GOT3 (cell line): ENCODE data around the gene NDUFS5.
A peak's percentile ranks its signal among the peaks of the same experiment; 100 is the strongest.
"Not testable (repeated sequence)": the region's sequence is repeated elsewhere in the genome, so short reads cannot be mapped to it uniquely, and the experiment has no call there.

Experiments used
- DNase-seq: peaks from one replicate; lab custom pipeline; 2025; ENCODE audit warnings: mixed read lengths; lab: John Stamatoyannopoulos, UW

The NDUFS5 gene

DNA sequence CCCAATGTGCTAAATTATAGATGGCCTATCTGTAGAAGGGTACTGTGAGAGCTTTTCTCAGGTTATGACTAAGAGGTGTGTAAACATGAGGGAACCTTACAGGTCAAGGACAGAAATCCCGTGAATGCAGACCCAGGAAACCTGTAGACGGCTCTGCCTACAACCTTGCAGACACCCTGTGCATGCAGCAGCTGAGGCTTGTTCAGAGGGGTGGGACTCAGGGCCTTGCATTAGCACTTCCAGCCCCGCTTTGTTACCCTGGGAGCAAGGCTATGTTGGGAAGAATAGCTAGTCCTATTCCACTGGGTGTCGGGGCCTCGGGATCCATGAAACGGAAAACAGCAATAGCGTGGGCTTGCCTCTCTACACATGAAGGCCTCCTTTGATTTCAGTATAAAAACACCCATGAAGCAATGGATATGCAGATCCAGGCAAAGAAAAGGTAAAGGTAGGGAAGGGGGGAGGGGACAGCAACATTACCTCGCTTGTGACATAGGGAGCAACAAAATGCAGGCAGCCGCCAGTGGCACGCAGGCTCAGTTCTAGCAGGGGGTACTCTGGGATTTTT, 9.5 kb upstream of the NDUFS5 start:
- no peak for DNase-seq

DNA sequence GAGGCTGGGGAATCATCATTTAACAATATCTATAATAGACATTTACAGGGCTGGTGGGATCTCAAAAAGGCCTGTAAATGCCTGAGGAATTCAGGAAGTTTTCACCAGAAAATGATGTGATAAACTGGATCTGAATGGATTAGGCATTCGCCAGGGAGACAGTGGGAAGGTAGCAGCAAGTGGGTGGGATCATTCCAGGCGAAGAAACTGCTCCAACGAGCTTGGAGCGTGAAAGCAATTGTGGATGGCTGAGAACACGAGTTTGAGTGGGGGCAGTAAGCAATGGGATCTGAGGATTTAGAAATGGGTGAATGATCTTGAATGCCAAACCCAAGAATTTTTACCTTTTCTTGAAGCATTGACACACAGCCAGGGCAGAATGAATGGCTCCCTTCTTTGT, 8.9 kb upstream of the NDUFS5 start:
- DNase-seq, result no peak

DNA sequence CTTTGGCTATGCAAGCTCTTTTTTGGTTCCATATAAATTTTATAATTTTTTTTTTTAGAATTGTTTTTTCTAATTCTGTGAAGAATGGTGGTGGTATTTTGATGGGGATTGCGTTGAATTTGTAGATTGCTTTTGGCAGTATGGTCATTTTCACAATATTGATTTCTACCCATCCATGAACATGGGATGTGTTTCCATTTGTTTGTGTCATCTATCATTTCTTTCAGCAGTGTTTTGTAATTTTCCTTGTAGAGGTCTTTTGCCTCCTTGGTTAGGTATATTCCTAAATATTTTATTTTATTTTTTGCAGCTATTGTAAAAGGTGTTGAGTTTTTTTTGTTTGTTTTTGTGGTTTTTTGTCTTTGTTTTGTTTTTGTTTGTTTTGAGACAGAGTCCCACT, 5.7 kb upstream of the NDUFS5 start:
- not testable (repeated sequence) for DNase-seq

DNA sequence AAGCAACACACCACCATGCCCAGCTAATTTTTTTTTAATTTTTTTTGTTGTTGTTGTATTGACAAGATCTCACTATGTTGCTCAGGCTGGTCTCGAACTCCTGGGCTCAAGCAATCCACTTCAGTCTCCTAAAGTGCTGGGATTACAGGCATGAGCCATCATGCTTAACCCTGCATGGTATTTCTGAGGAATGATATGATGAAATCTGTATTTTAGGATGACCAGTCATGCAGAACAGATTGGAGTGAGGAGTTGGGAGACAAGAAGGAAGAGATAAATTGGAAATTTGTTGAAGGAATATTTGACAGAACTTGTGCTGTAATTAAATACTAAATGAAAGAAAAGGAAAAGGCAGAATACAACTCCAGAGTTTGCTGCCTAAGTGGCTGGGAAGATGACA, 4.7 kb upstream of the NDUFS5 start:
- DNase-seq, result no peak

DNA sequence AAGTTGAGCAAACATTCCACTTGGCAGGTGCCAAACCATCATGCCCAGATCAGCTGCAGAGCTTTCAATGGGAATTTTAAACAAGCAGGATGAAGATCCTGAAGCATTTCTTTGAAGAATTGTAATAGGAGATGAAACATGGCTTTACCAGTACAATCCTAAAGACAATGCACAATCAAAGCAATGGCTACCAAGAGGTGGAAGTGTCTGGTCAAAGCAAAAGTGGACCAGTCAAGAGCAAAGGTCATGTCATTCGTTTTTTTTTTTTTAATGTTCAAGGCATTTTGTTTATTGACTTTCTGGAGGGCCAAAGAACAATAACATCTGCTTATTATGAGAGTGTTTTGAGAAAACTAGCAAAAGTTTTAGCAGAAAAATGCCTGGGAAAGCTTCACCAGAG, 3.0 kb upstream of the NDUFS5 start:
- DNase-seq, result no peak

DNA sequence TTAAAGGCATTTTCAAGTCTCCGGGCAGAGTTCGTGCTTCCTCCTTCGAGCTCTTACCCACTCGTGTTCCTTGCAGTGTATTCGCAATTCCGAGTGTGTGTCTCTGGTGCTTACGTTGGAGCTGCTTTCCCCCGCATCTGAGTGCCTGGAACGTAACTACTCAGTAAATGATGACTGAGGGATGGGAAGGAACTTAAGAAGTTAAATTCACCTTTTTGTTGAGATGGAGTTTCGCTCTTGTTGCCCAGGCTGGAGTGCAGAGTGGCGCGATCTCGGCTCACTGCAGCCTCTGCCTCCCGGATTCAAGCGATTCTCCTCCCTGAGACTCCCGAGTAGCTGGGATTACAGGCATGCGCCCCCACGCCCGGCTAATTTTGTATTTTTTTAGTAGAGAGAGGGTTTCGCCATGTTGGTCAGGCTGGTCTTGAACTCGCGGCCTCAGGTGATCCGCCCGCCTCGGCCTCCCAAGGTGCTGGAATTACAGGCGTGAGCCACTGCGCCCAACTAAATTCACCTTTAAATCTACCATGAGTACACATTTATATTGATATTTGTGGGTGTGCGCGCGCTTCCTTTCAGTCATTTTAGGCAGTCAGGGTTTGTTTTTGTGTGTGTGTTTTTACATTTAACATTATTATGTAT, 837 bp downstream of the NDUFS5 start:
- no peak for DNase-seq

DNA sequence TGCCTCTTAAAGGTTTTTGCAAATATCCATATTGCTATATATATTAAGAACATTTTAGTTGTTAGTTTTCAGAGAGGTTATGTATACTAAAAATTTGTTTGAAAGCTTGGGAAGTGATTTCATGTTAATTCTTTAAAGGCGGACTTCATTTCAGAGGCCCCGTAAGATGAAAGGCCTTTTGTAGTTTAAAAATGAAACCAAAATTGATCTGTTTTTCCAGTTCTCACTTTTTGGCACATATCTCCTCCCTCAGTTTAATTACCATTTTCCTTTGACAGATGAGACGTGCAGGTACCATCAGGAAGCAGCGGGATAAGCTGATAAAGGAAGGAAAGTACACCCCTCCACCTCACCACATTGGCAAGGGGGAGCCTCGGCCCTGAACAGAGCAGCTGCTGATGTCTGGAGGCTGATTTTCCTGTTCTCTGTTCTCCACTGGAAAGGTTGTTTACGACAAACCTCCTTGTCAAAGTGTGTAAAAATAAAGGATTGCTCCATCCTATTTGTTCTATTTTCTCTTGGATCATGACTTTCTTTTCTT, 8.0 kb downstream of the NDUFS5 start:
- no peak for DNase-seq

DNA sequence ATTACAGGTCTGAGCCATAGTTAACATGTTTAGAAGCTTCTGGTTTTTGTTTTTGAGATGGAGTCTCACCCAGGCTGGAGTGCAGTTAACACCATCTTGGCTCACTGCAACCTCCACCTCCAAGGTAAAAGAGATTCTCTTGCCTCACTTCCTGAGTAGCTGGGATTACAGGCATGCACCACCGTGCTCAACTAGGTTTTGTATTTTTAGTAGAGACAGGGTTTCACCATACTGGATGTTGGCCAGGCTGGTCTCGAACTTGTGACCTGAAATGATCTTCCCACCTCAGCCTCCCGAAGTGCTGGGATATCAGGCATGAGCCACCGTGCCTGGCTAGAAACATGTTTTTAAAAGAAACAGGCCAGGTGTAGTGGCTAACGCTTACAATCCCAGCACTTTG, 10.5 kb downstream of the NDUFS5 start:
- DNase-seq, result no peak

DNA sequence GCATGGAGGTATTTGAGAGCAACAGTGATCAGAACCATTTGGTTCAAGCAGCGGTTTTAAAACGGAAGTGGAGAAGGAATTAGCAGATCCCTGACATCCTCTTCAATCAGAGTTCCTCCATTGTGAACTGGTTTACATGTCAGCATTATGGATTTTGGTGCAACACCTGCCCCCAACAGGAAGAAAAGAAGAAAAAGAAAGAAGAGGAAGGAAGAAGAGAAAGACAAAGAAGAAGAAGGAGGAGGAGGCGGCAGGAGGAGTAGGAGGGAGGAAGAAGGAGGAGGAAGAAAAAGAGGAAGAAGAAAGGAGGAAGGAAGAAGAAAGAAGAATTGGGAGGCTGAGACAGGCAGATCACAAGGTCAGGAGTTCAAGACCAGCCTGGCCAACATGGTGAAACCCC, 17.4 kb downstream of the NDUFS5 start:
- DNase-seq, result no peak

DNA sequence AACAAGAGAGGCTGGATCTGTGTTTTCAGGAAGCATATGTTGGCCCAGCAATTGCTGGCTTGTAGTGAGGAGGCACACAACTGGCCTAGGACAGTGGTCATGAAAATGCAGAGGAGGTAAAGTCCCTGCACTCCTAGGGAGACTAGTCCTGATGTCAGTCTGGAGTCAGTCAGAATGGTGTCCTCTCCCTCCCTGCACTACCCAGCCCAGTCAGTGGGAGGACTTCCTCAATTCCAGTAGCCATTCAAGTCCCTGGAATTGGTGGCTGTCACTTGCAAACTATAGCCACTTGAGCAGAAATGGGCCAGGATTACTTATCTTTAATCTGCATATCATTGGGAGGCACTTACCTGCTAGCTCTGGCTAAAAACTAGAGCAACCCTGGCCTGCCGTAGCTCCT, 18.6 kb downstream of the NDUFS5 start:
- DNase-seq, result no peak

DNA sequence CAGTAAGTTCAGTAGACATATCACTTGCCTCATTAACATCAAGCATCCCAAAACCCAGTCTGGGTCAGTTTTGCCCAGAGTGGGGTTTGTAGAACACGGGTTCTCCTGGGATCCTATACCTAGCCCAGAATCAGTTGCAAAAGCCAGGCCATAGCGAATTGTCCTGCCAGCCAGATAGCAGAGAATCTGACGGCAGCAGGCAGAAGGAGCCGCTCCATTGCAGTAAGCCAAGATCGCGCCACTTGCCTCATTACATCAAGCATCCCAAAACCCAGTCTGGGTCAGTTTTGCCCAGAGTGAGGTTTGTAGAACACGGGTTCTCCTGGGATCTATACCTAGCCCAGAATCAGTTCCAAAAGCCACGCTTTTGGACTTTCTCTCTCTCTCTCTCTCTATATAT, 19.1 kb downstream of the NDUFS5 start:
- DNase-seq, result no peak

DNA sequence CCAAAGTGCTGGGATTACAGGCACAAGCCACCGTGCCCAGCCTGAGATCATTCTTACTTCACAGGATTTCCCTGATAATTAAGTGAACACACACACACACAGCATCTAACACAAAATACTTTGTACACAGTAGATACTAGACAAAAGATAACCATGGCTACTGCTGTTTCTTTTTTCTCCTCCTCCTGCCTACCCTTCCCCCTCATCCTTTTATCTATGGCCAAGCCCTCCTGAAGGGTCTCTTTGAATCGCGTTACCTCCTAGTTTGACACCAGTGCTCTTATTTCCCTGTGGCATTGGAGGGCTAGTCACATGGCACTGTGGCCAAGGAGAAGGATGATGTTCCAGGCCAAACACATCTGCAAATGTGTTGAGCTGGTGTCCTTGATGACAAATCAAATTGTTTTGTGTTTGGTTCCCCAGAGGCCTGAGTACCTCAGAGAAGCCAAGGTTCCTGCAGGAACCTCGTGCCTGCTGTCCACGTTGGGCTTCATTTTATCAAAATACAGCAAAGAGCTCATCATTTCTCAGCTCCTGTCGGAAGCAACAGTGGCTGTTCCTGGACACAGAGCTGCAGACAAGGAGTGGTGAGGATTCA, 20.6 kb downstream of the NDUFS5 start:
- DNase-seq, result no peak

DNA sequence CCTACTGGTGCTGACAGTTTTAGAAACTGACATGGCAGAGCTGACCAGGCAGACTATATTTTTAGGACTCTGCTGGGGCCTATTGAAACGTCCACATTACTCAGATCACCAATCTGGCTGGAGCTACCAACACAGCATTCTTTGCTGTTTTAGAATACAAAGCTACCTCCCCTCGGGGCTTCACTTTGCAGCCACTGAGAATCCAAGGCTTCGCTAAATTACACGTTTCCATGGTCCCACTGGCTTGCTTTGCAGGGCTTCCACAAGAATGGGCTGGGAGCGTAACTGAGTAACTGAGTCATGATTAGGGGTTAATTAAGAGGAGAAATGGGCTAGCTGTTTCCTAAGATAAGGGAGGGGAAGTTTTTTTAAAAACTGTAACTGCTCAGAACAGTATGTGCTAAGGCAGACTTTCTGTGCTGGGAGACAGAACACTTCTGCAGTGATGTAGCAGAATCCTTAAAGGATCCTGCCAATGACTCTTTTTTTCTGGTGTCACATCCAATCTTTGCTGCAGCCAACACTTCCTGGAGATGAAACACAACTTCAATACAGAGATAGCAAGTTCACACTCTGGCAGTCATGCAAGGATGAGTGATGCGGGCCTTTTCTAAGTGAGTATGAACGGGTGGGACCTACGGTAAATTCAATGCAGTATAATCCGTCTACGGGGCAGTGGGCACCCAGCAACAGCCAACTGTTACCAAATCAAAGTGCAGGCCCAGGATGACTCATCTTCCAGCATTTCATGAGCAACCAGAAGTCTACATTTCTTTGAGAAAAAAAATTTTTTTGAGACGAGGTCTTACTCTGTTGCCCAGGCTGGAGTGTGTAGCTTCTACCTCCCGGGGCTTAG, 21.5 kb downstream of the NDUFS5 start:
- peak; percentile 25 for DNase-seq

DNA sequence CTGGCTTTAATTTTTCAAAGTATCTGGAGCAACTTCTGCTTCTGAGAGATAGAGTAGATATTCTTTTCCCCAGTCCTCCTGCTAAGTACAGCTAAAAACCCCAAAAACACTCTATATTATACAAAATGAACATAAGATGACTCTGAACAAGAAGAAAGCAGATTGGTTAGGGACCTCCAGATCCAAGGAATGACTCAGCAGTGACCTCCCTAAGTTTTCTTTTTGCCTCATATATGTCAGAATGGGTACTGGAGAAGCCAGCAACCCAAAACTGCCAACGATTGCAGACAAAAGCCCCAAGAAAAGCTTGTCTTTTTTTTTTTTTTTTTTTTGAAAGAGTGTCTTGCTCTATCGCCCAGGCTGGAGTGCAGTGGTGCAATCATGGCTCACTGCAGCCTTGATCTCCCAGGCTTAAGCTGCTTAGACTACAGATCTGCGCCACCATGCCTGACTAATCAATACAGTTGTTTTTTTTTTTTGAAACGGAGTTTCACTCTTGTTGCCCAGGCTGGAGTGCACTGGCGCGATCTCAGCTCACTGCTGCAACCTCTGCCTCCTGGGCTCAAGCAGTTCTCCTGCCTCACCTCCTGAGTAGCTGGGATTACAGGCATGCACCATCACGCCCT, 22.7 kb downstream of the NDUFS5 start:
- DNase-seq, result no peak

DNA sequence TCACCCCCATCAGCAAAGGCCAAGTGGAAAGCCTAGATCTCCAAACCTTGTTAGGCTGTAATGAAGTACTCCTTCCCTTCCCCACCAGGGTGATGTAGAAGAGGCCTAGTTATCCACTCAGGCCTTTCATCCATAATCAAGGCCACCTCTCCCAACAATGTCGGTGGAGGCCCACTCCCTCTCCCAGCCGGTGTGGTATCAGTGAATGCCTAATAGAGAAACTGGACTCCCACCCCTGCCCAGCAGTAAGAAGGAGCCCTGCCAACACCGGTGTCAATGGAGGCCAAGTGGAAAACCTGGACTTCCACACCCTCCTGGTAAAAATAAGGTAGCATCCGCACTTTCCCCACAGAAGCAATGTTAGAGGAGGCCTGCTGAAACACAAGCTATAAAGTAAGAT, 23.9 kb downstream of the NDUFS5 start:
- DNase-seq, result no peak

DNA sequence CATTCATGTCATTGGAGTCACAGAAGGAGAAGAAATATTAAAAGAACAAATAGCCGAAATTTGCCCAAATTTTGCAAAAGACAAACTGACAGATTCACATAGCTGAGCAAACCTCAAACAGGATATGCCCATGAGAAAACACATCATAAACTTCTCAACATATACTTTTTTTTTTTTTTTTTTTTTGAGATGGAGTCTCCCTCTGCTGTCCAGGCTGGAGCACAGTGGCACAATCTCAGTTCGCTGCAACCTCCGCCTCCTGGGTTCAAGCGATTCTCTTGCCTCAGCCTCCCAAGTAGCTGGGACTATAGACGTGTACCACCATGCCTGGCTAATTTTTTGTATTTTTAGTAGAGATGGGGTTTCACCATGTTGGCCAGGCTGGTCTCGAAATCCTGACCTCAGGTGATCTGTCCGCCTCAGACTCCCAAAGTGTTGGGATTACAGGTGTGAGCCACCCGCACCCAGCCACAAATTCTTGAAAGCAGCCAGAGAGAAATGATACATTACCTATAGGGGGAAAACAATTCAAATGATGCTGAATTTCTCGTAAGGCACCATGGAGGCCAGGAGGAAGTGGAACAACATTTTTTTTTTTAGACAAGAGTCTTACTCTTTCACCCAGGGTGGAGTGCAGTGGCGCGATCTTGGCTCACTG, 25.2 kb downstream of the NDUFS5 start:
- not testable (repeated sequence) for DNase-seq

DNA sequence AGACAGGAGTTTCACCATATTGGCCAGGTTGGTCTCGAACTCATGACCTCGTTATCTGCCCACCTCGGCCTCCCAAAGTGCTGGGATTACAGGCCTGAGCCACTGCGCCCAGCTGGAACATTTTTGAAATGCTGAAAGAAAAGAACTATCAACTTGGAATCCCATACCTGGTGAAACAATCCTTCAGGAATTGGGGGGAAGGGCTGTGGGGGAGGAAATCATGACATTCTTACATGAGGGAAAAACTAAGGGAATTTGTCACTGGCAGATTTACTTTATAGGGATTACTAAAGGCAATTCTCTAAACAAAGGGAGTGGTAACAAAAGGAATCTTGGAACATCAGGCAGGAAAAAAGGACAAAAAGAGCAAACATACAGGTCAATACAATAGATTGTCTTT, 25.8 kb downstream of the NDUFS5 start:
- no peak for DNase-seq

DNA sequence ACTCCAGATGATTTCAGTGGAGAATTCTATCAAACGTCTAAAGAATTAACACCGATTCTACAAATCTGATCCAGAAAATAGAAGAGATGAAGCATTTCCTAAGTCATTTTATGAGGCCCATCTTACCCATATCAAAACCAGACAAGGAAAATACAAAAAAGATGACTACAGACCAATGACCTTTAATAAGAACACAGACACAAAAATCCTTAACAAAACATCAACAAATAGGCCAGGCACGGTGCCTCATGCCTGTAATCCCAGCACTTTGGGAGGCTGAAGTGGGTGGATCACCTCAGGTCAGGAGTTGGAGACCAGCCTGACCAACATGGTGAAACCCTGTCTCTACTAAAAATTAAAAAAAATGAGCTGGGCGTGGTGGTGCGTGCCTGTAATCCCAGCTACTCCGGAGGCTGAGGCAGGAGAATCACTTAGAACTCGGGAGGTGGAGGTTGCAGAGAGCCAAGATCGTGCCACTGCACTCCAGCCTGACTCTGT, 29.1 kb downstream of the NDUFS5 start:
- not testable (repeated sequence) for DNase-seq

DNA sequence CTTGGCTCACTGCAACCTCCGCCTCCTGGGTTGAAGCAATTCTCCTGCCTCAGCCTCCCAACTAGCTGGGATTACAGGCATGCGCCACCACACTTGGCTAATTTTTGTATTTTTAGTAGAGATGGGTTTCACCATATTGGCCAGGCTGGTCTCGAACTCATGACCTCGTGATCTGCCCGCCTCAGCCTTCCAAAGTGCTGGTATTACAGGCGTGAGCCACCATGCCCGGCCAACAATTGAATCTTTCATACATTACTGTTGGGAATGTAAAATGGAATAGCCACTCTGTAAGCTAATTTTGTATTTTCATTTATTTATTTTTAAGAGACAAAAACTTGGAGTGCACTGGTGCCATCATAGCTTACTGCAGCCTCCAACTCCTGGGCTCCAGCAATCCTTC, 35.4 kb downstream of the NDUFS5 start:
- not testable (repeated sequence) for DNase-seq

DNA sequence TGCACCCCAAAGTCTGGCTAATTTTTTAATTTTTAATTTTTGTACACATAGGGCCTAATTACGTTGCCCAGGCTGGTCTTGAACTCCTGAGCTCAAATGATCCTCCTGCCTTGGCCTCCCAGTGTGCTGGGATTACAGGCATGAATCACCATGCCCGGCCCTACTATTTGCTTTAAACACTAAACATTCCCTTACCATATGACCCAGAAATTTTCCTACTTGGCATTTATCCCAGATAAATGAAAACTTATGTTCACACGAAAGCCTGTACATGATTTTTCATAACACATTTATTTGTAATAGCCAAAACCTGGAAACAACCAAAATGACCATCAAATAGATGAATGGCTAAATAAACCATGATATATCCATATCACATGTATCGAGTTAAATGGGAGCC, 35.8 kb downstream of the NDUFS5 start:
- no peak for DNase-seq

DNA sequence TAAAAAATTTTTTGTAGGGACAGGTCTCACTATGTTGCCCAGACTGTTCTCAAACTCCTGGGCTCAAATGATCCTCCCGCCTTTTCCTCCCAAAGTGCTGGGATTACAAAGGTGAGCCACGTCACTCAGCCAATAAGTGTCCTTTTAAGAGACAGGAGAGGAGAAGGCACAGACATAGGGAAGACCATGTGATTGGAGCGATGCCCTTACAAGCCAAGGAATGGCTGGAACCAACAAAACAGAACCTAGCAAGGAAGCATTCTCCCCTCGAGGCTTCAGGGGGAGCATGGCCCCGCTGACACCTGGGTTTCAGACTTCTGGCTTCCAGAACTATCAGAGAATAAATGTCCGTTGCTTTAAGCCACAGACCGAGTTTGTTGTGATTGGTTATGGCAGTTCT, 37.0 kb downstream of the NDUFS5 start:
- no peak for DNase-seq
